ENCODE results near the gene PLEKHG1. TPM values are rescaled to one million over a fixed set of nuclear protein-coding genes. Genes with fewer than 3 reads are reported as not detected.

The PLEKHG1 gene
- total RNA-seq, 1 donor from 2014 or later, result 135 TPM

DNA sequence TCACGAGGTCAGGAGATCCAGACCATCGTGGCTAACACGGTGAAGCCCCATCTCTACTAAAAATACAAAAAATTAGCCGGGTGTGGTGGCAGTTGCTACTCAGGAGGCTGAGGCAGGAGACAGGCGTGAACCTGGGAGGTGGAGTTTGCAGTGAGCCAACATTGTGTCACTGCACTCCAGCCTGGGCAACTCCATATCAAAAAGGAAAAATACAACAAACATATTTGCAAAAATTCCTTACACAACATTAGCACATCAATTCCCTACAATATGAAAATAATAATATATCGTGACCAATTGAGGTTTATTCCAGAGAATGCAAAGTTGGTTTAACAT is 38.8 kb upstream of the PLEKHG1 start:
- no peak for DNase-seq (ENCODE audit: low spot score)
- H3K27me3 Mint-ChIP-seq (ENCODE audit: unreplicated experiment), result no peaks in the 10 kb centered on the region
- TF ChIP-seq, protein P1, sequence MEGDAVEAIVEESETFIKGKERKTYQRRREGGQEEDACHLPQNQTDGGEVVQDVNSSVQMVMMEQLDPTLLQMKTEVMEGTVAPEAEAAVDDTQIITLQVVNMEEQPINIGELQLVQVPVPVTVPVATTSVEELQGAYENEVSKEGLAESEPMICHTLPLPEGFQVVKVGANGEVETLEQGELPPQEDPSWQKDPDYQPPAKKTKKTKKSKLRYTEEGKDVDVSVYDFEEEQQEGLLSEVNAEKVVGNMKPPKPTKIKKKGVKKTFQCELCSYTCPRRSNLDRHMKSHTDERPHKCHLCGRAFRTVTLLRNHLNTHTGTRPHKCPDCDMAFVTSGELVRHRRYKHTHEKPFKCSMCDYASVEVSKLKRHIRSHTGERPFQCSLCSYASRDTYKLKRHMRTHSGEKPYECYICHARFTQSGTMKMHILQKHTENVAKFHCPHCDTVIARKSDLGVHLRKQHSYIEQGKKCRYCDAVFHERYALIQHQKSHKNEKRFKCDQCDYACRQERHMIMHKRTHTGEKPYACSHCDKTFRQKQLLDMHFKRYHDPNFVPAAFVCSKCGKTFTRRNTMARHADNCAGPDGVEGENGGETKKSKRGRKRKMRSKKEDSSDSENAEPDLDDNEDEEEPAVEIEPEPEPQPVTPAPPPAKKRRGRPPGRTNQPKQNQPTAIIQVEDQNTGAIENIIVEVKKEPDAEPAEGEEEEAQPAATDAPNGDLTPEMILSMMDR (IDR thresholded peaks at IDR 0.05; ENCODE audit: unreplicated experiment), result no peak
- no peak overlapping the region for H3K4me3 Mint-ChIP-seq (ENCODE audit: unreplicated experiment)
- no peaks in the 10 kb centered on the region for H3K9me3 Mint-ChIP-seq (ENCODE audit: unreplicated experiment)
- H3K27ac Mint-ChIP-seq (ENCODE audit: unreplicated experiment), result no peak overlapping the region
- H3K4me1 Mint-ChIP-seq (ENCODE audit: unreplicated experiment), result peaks cover 4% of the 10 kb centered on the region
- no peaks in the 10 kb centered on the region for H3K36me3 Mint-ChIP-seq (ENCODE audit: low read depth, unreplicated experiment)

DNA sequence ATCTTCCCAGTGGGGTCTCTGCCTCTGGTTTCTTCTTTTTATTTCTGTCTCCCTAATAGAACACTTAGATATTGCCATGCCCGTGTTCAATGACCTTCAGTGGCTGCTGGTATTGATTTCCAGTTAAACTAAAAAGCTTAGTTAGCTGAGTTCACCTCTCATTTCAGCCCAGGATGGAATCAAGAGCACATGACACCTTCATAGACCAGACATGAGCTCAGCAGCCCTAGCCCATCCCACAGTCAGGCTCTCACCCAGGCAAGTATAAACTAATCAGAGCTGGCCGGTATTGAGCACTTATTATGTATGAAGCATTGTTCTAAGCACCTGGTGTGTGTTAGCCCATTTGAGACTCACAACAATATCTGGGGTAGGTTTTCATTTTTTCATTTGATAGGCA is 33.7 kb upstream of the PLEKHG1 start:
- no peak overlapping the region for H3K4me3 Mint-ChIP-seq (ENCODE audit: unreplicated experiment)
- peaks cover 10% of the 10 kb centered on the region for H3K4me1 Mint-ChIP-seq (ENCODE audit: unreplicated experiment)
- TF ChIP-seq, protein P1 (IDR thresholded peaks at IDR 0.05; ENCODE audit: unreplicated experiment), result no peak
- peaks cover 4% of the 10 kb centered on the region for H3K36me3 Mint-ChIP-seq (ENCODE audit: low read depth, unreplicated experiment)
- H3K9me3 Mint-ChIP-seq (ENCODE audit: unreplicated experiment), result no peaks in the 10 kb centered on the region
- peaks cover 3% of the 10 kb centered on the region for H3K27me3 Mint-ChIP-seq (ENCODE audit: unreplicated experiment)
- H3K27ac Mint-ChIP-seq (ENCODE audit: unreplicated experiment), result no peak overlapping the region
- DNase-seq (ENCODE audit: low spot score), result no peak

DNA sequence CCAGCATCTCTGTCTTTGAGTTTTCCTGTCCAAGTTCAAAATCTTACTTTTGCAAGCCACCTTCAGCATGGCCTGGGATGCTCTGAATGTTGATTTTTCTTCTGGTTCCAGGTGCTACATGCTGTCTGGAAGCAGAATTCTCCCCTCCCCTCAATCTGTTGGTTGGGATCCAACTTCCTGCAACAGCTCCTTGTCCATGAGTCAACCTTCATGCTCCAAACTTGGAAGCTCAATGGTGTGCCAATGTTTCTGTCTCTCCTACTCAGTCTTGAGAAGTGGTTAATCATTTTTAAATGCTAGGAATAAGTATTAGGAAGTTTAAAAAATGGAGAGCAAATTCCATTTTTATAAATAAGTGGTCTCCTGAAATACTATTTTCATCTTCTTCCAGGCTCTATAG is 33.2 kb upstream of the PLEKHG1 start:
- DNase-seq (ENCODE audit: low spot score), result no peak
- no peak overlapping the region for H3K27ac Mint-ChIP-seq (ENCODE audit: unreplicated experiment)

DNA sequence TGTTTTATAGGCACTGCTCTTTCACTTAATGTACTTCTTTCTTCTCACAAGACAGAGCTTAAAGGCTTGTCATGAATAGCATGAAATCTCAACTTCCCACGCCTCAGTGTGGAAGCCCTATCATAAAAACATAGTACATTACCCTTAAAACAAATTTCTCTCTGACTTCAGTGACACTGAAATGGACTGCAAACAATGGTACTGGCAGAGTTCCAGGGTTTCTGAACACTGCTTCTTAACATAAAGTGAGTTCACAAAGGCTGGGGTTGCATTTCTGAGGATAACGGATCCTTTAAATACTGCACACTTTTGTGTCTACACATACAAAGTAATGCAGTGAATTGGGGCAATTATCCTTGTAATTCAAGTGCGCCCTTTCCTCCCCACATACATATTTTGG is 32.3 kb upstream of the PLEKHG1 start:
- TF ChIP-seq, protein P1 (IDR thresholded peaks at IDR 0.05; ENCODE audit: unreplicated experiment), result no peak
- H3K36me3 Mint-ChIP-seq (ENCODE audit: low read depth, unreplicated experiment), result peaks cover 4% of the 10 kb centered on the region
- no peak for DNase-seq (ENCODE audit: low spot score)
- H3K4me1 Mint-ChIP-seq (ENCODE audit: unreplicated experiment), result peaks cover 10% of the 10 kb centered on the region
- H3K27me3 Mint-ChIP-seq (ENCODE audit: unreplicated experiment), result peaks cover 3% of the 10 kb centered on the region
- no peaks in the 10 kb centered on the region for H3K9me3 Mint-ChIP-seq (ENCODE audit: unreplicated experiment)
- no peak overlapping the region for H3K4me3 Mint-ChIP-seq (ENCODE audit: unreplicated experiment)
- H3K27ac Mint-ChIP-seq (ENCODE audit: unreplicated experiment), result no peak overlapping the region

More for the DNA sequence above, 33.2 kb upstream of the PLEKHG1 start:
- H3K36me3 Mint-ChIP-seq (ENCODE audit: low read depth, unreplicated experiment), result peaks cover 4% of the 10 kb centered on the region
- H3K4me1 Mint-ChIP-seq (ENCODE audit: unreplicated experiment), result peaks cover 10% of the 10 kb centered on the region
- H3K9me3 Mint-ChIP-seq (ENCODE audit: unreplicated experiment), result no peaks in the 10 kb centered on the region
- no peak overlapping the region for H3K4me3 Mint-ChIP-seq (ENCODE audit: unreplicated experiment)
- H3K27me3 Mint-ChIP-seq (ENCODE audit: unreplicated experiment), result peaks cover 3% of the 10 kb centered on the region
- TF ChIP-seq, protein P1 (IDR thresholded peaks at IDR 0.05; ENCODE audit: unreplicated experiment), result no peak

DNA sequence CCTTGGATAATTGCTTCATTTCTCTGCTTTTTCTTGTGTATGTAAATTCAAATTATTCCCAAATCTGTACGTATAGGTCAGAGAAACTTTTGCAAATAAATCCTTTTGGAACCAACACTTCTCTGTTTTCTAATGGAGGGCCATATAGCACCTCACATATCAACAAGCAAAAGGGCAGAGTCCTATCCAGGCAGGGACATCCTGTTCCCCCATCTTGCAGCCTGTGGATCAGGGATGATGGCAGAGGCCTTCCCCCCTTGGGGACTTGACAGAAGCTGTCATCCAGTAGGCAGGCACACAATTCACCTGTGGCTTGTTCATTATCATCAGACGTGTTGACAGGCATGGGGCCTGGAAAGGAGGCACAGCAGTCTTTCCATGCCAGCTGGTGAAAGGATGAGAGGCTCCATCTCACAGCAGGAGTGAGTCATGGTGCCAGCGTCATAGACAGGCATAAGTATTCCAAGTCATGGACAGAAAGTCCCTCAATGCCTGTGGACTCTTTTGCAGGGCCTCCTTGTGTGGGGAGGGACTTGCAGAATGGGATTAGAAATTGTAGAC is 31.8 kb upstream of the PLEKHG1 start:
- peaks cover 12% of the 10 kb centered on the region for H3K4me1 Mint-ChIP-seq (ENCODE audit: unreplicated experiment)
- no peak overlapping the region for H3K27ac Mint-ChIP-seq (ENCODE audit: unreplicated experiment)
- no peak overlapping the region for H3K4me3 Mint-ChIP-seq (ENCODE audit: unreplicated experiment)
- TF ChIP-seq, protein P1 (IDR thresholded peaks at IDR 0.05; ENCODE audit: unreplicated experiment), result no peak
- H3K9me3 Mint-ChIP-seq (ENCODE audit: unreplicated experiment), result no peaks in the 10 kb centered on the region
- peaks cover 4% of the 10 kb centered on the region for H3K36me3 Mint-ChIP-seq (ENCODE audit: low read depth, unreplicated experiment)
- peaks cover 3% of the 10 kb centered on the region for H3K27me3 Mint-ChIP-seq (ENCODE audit: unreplicated experiment)
- no peak for DNase-seq (ENCODE audit: low spot score)

All from endothelial cell (in vitro differentiated cells).